DOHH2 (cell line): ENCODE results near the gene SLC13A4.

ENCODE experiments used
- CTCF ChIP-seq: fragments of 200-600 bp; sonication (generic); IDR thresholded peaks from one replicate; pipeline ENCODE4 v1.5.1; 2014; ENCODE audit warnings: antibody characterized with exemption, mild to moderate bottlenecking, low read depth, low read length; ENCODE audit not compliant: poor library complexity, severe bottlenecking
- EZH2phosphoT487 ChIP-seq: fragments of 200-600 bp; sonication (generic); IDR thresholded peaks from 2 replicates; pipeline ENCODE4 v1.6.1; 2017; ENCODE audit warnings: borderline replicate concordance, mild to moderate bottlenecking, antibody characterized with exemption, low read length, moderate library complexity, mixed read lengths

GRCh38 chr7:135644154-135644553 is 83.8 kb downstream of the SLC13A4 start:
- TF ChIP-seq CTCF: no peak
- no peak for TF ChIP-seq EZH2phosphoT487
